SJCRH30 (cell line): ENCODE data around the gene GLI1. TPM values are rescaled to one million over a fixed set of nuclear protein-coding genes. Genes with fewer than 3 reads are reported as not detected.

ENCODE experiments used
- DNase-seq, 2 experiments: peaks; one replicate each; pipeline ENCODE4 v3.0.0-alpha.2; 2015 to 2020
- H3K27ac ChIP-seq: fragments of 250-450 bp; sonication (Bioruptor Pico); 2 replicates; pipeline ENCODE4 v1.5.1; 2020; ENCODE audit warnings: mild to moderate bottlenecking, moderate library complexity
- H3K27me3 ChIP-seq: fragments of 250-450 bp; sonication (Bioruptor Pico); 2 replicates; pipeline ENCODE4 v1.5.1; 2020; ENCODE audit warnings: mild to moderate bottlenecking, moderate library complexity
- H3K36me3 ChIP-seq: fragments of 250-450 bp; sonication (Bioruptor Pico); 2 replicates; pipeline ENCODE4 v1.5.1; 2020; ENCODE audit warnings: mild to moderate bottlenecking, moderate library complexity
- H3K4me1 ChIP-seq: fragments of 250-450 bp; sonication (Bioruptor Pico); 2 replicates; pipeline ENCODE4 v1.5.1; 2020; ENCODE audit warnings: mild to moderate bottlenecking, moderate library complexity
- H3K4me3 ChIP-seq: fragments of 250-450 bp; sonication (Bioruptor Pico); 2 replicates; pipeline ENCODE4 v1.5.1; 2020; ENCODE audit warnings: mild to moderate bottlenecking, moderate library complexity
- H3K9me3 ChIP-seq: fragments of 250-450 bp; sonication (Bioruptor Pico); replicated peaks from 2 replicates; pipeline ENCODE4 v1.5.1; 2020; ENCODE audit warnings: mild to moderate bottlenecking, moderate library complexity
- total RNA-seq: library from RNA; depleted of rRNA; stranded (reverse); fragments of >200 nt; shearing (Covaris generic); gene quantifications from 2 replicates; pipeline ENCODE4 v1.2.3, GENCODE V29; 2014; rRNA removed

The GLI1 gene
- total RNA-seq, 1 experiment from 2014 or later: 174 TPM

DNA sequence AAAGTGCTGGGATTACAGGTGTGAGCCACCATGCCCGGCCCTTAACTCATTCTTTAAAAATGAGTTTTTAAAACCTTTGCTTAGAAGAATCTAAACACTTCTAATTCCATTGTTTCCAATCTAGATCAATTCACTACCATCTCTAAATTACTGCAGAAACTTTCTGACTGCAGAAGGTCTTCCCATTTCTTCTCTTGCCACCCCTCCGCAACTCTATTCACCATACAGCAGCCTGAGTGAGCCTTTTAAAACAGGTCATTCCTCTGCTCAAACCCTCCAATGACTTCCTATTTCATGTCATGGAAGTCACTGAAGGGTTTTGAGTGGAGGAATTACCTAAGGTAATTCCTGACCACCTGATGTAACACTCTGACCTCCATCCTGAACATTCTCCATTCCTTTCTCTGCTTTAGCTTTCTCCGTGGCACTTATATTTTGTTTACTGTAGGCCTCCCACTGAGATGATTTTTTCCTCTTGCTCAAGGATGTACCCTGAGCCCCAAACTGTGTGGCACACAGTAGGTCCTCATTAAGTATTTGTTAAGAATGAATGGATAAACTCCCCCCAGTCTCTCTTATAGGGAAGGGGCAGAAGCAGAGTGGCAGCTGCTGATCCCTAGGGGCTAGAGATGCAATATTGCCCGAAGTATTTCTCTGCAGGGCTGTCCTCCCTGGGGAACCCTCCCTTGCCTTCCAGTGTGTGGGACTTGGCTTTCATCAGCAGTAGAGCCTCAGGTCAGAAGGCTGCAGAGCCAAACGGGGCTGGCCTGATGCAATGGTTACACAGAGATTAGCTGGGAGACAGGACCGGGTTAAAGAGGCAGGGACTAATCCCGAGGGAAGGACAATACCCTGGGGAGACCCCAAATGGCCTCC is 59.6 kb downstream of the GLI1 start:
- Histone ChIP-seq H3K9me3 (no peaks in the 10 kb centered on the region), H3K27ac (peak overlapping the region; percentile 79), H3K27me3 (no peaks in the 10 kb centered on the region), H3K4me1 (peaks cover 34% of the 10 kb centered on the region), H3K4me3 (peak overlapping the region; percentile 74), H3K36me3 (peaks cover 52% of the 10 kb centered on the region)
- DNase-seq: peak in 1 of 2 experiments; percentile 94

DNA sequence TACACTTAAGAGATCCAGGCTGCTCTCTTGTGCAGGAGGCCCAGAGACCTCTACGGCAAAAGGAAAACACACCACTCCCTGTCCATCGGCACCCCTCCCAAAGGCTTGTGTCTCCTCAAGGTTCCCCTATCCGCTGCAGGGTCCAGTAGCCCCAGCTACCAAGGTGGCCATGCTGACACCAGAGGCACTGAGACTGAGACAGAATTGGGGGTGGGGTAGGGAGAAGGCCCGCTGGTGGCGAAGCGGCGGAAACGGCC is 60.1 kb downstream of the GLI1 start:
- H3K4me1 ChIP-seq: peaks cover 39% of the 10 kb centered on the region

DNA sequence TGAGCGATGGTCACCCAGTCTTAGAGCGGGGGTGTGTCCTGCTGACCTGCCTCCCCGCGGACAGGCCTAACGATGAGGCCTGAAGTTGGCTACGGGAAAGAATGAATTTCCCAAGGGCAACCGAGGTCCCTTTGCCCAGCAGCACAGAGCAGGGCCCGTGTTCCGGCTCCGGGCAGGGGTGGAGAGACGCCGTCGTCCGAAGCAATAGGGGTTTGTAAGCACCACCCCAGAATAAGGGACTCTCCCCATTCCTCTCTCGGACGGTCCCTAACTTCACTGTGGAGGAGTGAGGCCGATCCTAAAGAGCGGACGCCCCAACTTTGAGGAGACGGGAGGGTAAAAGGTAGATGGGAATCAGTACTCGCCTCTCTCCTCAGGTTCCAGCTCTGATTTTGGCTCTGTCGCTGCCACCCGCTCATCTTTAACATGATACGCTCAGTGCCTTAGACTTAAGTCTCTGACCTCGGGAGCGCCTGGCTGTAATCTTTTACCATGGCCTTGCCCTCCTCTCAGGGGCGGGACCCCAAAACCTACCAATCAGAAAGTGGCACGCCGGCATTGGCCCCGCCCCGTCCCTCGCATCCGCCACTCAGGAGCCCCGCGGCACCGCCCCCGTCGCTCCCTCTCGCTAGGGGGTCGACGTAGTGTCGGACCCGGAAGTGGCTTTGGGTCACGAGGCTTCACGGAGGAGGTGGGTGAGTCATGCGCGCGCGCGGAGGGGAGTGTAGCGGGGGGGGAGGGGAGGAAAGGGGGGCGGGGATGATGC is 60.7 kb downstream of the GLI1 start, which contains the start of gene DDIT3:
TSS of gene DDIT3 (minus strand) at position 462 of the 766 bp plus-strand sequence. CDS start 3,108 bp downstream, outside the sequence.
- peak within 1 kb of the TSS; percentile 79 for H3K27ac ChIP-seq
- H3K4me1 ChIP-seq: peaks cover 43% of the 10 kb centered on the region
- H3K9me3 ChIP-seq: no peaks in the 10 kb centered on the region
- DNase-seq: peak; percentile 100
- peak within 1 kb of the TSS; percentile 74 for H3K4me3 ChIP-seq
- H3K27me3 ChIP-seq: no peaks in the 10 kb centered on the region
- H3K36me3 ChIP-seq: peaks cover 46% of the 10 kb centered on the region

More for the DNA sequence above, 60.1 kb downstream of the GLI1 start:
- H3K27ac ChIP-seq: peak overlapping the region; percentile 79
- peak overlapping the region; percentile 74 for H3K4me3 ChIP-seq
- peaks cover 47% of the 10 kb centered on the region for H3K36me3 ChIP-seq
- peak; percentile 90 to 96 for DNase-seq
- H3K27me3 ChIP-seq: no peaks in the 10 kb centered on the region
- H3K9me3 ChIP-seq: no peaks in the 10 kb centered on the region

DNA sequence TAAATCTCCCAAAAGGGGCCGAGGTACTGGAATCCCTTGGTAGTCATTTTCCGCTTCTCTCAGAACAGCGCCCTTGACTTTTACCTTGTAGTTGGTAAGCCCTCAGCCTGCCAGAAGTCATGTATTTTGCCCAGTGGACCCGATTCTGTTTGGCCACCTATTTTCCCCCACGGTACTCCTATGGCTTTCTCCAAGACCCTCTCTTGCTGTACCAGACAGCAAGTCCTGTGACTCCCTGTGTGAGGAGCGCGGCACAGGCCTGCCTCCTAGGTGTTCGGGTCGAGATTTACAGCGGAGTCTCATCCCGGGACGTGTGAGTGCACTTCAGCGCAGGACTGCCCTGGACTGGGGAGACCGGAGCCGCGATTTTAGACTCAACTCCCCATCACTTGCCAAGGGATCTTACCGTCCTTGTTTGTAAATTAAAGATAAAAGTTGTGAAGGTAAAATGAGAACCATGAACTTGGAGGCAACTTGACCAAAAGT is 62.0 kb downstream of the GLI1 start:
- Histone ChIP-seq H3K4me3 (peak overlapping the region; percentile 65), H3K9me3 (no peaks in the 10 kb centered on the region), H3K4me1 (peaks cover 43% of the 10 kb centered on the region), H3K36me3 (peaks cover 41% of the 10 kb centered on the region), H3K27ac (peak overlapping the region; percentile 75), H3K27me3 (no peaks in the 10 kb centered on the region)
- DNase-seq: peak; percentile 98 to 99

Other genes starting within 250 kb of the GLI1 start
- gene NXPH4, start 243.0 kb upstream of the GLI1 start, total RNA-seq: 91.1 and 92.7 TPM in 2 replicates
- gene SHMT2, start 230.1 kb upstream of the GLI1 start, total RNA-seq: 1,504 and 1,712 TPM in 2 replicates
- 1,199 and 1,339 TPM in 2 replicates for gene STAC3, start 208.6 kb upstream of the GLI1 start, total RNA-seq
- gene R3HDM2, start 28.7 kb upstream of the GLI1 start, total RNA-seq: 17.0 and 18.6 TPM in 2 replicates
- gene INHBC, start 25.0 kb upstream of the GLI1 start, total RNA-seq: 0.28 and 0.41 TPM in 2 replicates
- gene INHBE, start 4.5 kb upstream of the GLI1 start, total RNA-seq: 17.0 and 32.9 TPM in 2 replicates
- gene ARHGAP9, start 20.1 kb downstream of the GLI1 start, total RNA-seq: 5.7 and 9.3 TPM in 2 replicates
- gene MARS1, start 28.3 kb downstream of the GLI1 start, total RNA-seq: 690 and 839 TPM in 2 replicates
- gene DDIT3, start 60.7 kb downstream of the GLI1 start, total RNA-seq: 68.0 and 91.1 TPM in 2 replicates
- 60.0 and 60.1 TPM in 2 replicates for gene MBD6, start 63.0 kb downstream of the GLI1 start, total RNA-seq
- 63.5 and 83.3 TPM in 2 replicates for gene DCTN2, start 87.4 kb downstream of the GLI1 start, total RNA-seq
- 0.41 and 0.47 TPM in 2 replicates for gene KIF5A, start 90.3 kb downstream of the GLI1 start, total RNA-seq
- 170 and 171 TPM in 2 replicates for gene PIP4K2C, start 131.4 kb downstream of the GLI1 start, total RNA-seq
- 157 and 192 TPM in 2 replicates for gene DTX3, start 145.0 kb downstream of the GLI1 start, total RNA-seq
- 234 and 262 TPM in 2 replicates for gene ARHGEF25, start 151.7 kb downstream of the GLI1 start, total RNA-seq
- gene B4GALNT1, start 173.4 kb downstream of the GLI1 start, total RNA-seq: 82.7 and 104 TPM in 2 replicates
- 1,587 and 1,701 TPM in 2 replicates for gene OS9, start 234.3 kb downstream of the GLI1 start, total RNA-seq